ENCODE measurements around the gene WDR86.

GRCh38 chr7:151399906-151400305, 9.9 kb downstream of the WDR86 start:
- TF ChIP-seq JUND (IDR thresholded peaks at IDR 0.05) (no peak), CTCF (IDR thresholded peaks at IDR 0.05 in 2 of 3, conservative IDR thresholded peaks at IDR 0.05 in 1 of 3; ENCODE audit: borderline replicate concordance in 1 of 3, insufficient read depth in 1 of 3, low read depth in 2 of 3, low read length in 2 of 3) (no peak), POLR2A (IDR thresholded peaks at IDR 0.05; ENCODE audit: borderline replicate concordance, extremely low read depth, insufficient read depth, insufficient read length) (no peak), RAD21 (IDR thresholded peaks at IDR 0.05; ENCODE audit: low read depth) (no peak), REST (IDR thresholded peaks at IDR 0.05; ENCODE audit: low read depth) (no peak), EZH2 (IDR thresholded peaks at IDR 0.05) (no peak), EZH2phosphoT487 (IDR thresholded peaks at IDR 0.05; ENCODE audit: borderline replicate concordance) (no peak), ZBTB33 (IDR thresholded peaks at IDR 0.05; ENCODE audit: extremely low read depth, insufficient replicate concordance, low read length) (no peak), ZNF274 (IDR thresholded peaks at IDR 0.05; ENCODE audit: low read depth, low read length) (no peak), MAX (IDR thresholded peaks at IDR 0.05) (no peak)

Measured in HCT116 (cell line).